HG03066 (cell line): ENCODE data around the gene ADCY10.

Source experiments
- ATAC-seq: cut with Tn5 transposase; IDR thresholded peaks from one replicate; pipeline ENCODE4 v1.9.1; 2021; ENCODE audit warnings: low read depth; ENCODE audit not compliant: unreplicated experiment

The ADCY10 gene

DNA sequence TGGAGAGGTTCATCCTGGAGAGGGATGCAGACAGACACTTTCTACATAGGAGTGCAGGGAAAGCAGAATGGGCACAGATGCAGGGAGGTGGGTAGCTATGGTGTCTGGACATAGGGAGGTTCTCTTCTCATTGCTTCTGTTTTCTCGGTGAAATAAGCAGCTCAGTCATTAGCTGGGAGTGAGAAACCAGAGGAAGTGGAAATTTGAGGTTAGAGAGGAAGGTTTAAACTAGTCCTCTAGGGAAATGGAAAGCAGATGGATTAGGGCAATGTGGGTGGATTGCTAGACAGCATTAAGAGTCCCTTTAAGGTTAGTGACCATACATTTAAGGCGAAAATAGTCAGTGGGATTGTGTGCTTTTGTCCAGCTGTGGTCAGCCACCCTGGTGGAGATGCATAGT is 152.5 kb downstream of the ADCY10 start:
- no peak for ATAC-seq
